Measurements from ENCODE around the gene TRIP11.

DNA sequence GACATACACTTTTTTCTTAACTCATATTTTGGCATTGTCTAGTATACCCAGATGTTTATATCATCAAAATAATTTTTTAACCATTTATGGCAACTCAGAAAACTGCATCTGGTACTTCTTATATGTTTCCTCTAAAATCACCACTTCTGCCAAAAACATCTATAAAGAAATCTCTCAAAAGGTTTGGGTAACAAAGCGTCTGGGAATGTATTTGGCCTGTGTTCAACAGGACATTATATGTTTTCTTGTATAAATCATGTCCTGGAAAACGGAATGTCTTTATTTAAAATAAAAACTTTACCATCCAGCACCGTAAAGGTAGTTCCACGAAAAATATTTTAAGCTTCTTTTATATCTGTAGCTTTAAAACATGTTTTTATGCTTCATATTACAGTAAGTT lies 56.3 kb downstream of the TRIP11 start:
- TF ChIP-seq POLR2AphosphoS5 (IDR thresholded peaks at IDR 0.05; ENCODE audit: low read depth): no peak
- TF ChIP-seq, protein P1, sequence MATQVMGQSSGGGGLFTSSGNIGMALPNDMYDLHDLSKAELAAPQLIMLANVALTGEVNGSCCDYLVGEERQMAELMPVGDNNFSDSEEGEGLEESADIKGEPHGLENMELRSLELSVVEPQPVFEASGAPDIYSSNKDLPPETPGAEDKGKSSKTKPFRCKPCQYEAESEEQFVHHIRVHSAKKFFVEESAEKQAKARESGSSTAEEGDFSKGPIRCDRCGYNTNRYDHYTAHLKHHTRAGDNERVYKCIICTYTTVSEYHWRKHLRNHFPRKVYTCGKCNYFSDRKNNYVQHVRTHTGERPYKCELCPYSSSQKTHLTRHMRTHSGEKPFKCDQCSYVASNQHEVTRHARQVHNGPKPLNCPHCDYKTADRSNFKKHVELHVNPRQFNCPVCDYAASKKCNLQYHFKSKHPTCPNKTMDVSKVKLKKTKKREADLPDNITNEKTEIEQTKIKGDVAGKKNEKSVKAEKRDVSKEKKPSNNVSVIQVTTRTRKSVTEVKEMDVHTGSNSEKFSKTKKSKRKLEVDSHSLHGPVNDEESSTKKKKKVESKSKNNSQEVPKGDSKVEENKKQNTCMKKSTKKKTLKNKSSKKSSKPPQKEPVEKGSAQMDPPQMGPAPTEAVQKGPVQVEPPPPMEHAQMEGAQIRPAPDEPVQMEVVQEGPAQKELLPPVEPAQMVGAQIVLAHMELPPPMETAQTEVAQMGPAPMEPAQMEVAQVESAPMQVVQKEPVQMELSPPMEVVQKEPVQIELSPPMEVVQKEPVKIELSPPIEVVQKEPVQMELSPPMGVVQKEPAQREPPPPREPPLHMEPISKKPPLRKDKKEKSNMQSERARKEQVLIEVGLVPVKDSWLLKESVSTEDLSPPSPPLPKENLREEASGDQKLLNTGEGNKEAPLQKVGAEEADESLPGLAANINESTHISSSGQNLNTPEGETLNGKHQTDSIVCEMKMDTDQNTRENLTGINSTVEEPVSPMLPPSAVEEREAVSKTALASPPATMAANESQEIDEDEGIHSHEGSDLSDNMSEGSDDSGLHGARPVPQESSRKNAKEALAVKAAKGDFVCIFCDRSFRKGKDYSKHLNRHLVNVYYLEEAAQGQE (IDR thresholded peaks at IDR 0.05; ENCODE audit: unreplicated experiment): no peak
- no peak for TF ChIP-seq EZH2 (IDR thresholded peaks at IDR 0.05; ENCODE audit: low read depth, unreplicated experiment)
- TF ChIP-seq, protein P2, sequence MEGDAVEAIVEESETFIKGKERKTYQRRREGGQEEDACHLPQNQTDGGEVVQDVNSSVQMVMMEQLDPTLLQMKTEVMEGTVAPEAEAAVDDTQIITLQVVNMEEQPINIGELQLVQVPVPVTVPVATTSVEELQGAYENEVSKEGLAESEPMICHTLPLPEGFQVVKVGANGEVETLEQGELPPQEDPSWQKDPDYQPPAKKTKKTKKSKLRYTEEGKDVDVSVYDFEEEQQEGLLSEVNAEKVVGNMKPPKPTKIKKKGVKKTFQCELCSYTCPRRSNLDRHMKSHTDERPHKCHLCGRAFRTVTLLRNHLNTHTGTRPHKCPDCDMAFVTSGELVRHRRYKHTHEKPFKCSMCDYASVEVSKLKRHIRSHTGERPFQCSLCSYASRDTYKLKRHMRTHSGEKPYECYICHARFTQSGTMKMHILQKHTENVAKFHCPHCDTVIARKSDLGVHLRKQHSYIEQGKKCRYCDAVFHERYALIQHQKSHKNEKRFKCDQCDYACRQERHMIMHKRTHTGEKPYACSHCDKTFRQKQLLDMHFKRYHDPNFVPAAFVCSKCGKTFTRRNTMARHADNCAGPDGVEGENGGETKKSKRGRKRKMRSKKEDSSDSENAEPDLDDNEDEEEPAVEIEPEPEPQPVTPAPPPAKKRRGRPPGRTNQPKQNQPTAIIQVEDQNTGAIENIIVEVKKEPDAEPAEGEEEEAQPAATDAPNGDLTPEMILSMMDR (conservative IDR thresholded peaks at IDR 0.05; ENCODE audit: low read depth in 2 of 2): no peak
- TF ChIP-seq NANOG (IDR thresholded peaks at IDR 0.05; ENCODE audit: borderline replicate concordance): no peak
- TF ChIP-seq CREB1 (CRISPR knock-in tag; IDR thresholded peaks at IDR 0.05; ENCODE audit: low read depth): no peak
- TF ChIP-seq JUNB (IDR thresholded peaks at IDR 0.05; ENCODE audit: unreplicated experiment): no peak
- no peak for TF ChIP-seq EZH2phosphoT487 (IDR thresholded peaks at IDR 0.05; ENCODE audit: unreplicated experiment)

All from GM23338 (cell line).